HG03558 (cell line): ENCODE data around the gene ICAM2.
"Not testable (repeated sequence)": the region's sequence is repeated elsewhere in the genome, so short reads cannot be mapped to it uniquely, and the experiment has no call there.

Source experiments
- ATAC-seq: cut with Tn5 transposase; IDR thresholded peaks from one replicate; pipeline ENCODE4 v1.9.1; 2021; ENCODE audit warnings: moderate number of reproducible peaks; ENCODE audit not compliant: unreplicated experiment; ENCODE audit errors: extremely low read depth

The ICAM2 gene

DNA sequence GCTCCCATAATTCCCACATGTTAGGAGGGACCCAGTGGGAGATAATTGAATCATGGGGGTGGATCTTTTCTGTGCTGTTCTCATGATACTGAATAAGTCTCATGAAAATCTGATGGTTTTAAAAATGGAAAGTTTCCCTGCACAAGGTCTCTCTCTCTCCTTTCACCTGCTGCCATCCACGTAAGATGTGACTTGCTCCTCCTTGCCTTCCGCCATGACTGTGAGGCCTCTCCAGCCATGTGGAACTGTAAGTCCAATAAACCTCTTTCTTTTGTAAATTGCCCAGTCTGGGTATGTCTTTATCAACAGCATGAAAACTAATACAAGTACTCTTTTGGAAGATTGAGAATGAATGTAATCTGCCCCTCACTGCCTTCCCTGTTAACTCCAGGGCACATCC, 37.8 kb downstream of the ICAM2 start:
- not testable (repeated sequence) for ATAC-seq

DNA sequence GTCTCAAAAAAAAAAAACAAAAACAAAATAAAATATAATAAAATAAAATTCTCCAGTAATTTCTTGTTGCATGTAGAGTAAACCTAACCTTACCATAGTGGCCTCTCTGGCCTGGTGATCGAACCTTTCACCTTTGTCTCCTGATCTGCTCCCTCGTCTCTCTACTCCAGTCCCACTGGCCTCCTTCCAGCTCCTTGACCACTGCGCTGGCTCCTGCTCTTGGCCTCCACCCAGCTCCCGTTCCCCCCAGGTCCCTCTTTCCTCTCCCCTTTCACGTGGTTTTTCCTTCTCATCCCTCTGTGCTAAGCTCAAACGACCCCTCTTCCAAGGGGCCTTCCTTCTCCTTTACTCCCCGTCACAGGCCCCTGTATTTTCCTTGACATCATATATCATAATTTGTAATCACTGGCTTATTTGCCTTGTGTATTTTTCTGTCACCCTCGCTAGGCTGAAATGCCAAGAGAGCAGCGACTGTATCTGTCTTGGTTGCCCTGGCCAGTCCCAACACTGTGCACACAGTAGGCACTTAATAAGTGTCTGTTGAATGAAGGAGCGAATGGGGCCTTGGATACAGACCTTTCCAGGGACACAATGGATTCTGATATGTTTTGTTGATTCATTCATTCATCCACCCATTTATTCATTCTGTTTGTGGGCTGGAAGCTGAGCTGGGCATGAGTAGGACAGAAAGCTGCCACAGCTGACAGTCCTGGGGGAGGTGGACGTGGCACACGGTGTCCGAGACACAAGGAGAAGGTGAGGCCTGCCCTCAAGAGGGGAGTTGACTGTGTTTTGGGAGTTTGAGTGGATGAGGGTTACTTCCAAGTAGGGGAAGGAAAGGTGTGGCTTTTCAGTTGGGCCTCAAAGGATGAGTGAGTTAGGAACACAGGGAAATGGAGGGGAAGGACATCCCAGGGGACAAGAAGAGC, 41.9 kb downstream of the ICAM2 start:
- no peak for ATAC-seq

DNA sequence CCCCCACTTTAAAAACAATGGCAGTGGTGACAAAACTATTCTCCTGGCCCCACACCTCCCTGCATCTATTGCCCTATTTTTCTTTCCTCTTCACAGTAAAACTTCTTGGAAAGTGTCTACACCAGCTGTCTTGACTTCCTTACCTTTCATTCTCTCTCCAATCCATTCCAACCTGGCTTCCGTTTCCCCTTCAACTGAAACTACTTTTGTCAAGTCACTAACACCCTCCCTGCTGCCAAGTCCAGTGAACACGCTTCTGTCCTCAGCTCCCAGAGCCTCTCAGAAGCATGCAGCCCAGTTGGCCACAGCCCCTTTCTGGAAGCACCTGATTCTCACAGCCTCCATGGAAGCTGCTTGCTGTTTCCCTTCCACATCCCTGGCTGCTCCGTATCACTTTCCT, 43.7 kb downstream of the ICAM2 start:
- no peak for ATAC-seq

DNA sequence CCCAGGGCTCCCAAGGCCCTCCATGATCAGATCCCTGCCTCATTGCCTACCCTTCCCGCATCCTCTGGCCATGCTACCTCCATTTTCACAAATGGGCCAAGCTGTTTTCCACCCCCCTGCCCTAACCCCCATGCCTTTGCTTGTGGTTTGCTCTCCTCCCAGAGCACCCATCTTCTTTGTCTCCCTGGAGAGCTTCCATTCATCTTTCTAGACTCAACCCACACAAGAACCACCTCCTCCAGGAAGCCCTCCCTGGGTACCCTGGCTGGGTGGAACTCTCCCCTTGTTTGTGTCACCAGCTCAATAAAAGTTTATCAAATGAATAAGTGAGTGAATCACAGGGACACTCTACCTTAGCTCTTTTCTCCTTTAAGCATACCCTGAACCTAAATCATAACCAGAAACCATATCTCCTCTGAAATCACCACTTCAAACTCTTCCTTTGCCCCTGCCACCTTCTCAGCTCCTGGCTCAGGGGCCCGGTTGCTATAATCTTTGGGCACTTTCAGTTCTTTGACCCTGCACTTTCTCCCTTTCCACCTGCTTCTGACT, 44.8 kb downstream of the ICAM2 start:
- no peak for ATAC-seq

DNA sequence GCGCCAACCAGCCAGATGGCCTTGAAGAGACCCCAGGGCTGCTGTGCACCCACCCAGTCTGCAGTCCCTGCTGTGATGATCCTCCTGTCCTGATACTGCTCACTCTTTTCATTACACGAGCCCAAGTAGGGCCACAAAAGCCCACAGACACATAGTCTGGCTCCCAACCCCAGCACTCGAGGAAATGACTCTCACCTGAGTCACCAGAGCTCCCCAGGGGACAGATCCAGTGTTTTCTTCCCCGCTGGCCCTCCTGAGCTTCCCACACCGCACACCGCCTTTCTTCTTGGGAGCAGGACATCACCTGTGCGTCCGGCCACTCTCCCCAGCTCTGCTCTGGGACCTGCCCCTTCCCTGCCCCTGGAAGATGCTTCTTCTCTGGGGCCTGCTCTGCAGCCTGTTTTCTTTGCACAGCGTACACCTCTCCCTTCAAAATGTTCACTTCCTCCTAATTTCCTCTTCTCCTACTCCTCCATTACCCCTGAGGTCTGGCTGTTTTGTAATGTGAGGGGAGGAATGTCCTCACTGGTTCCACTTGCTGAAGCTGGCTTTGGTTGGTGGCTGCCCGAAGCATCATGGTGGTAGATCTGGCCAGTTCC, 45.7 kb downstream of the ICAM2 start:
- ATAC-seq, result no peak

DNA sequence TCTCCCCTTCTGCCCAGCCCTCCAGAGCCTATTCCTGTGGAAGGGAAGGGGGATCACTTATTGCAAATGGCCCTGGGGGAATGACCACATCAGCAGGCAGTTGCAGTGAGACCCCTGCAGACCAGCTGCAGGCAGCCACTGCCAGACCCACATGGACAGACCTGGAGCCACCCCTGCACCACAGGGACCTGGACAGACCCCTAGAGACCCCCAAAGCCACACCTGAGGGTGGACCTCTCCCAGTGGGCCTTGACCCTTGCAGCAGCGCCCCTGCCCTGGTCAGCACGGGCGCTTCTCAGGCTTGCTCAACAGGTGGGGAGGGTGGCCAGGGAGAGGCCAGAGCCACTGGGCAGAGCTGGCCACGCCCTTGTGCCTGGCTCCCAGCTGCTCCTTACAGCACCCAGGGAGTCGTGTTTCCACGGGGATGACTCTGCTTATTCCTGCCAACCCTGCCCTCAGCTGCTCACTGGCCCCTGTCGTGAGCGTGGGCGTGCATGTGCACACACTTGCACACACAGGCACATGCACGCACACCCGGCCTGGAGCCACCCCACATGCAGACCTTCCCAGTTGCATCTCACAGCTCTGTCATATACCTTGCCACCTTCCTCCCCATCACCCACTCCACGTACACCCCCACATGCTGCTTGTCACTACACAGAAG, 46.4 kb downstream of the ICAM2 start:
- ATAC-seq, result no peak

DNA sequence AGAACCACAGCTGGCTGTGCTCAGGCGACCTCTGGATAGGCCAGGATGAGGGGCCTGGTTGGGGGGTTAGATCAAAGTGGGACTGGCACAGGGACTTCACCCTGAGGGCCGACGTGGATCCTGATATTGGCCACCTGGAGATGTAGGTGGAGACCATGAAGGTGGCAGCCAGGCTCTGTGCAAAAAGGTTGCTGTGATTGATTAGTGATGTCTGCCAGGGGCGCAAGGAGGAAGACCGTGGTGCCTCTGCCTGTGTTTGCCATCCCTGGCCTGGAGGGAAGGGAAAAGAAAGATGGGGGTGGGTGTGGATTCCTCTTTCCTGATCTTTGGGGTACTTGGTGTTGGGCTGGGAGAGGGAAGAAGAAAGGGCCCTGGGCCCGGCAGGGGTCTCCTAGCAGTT, 47.2 kb downstream of the ICAM2 start:
- ATAC-seq, result no peak

DNA sequence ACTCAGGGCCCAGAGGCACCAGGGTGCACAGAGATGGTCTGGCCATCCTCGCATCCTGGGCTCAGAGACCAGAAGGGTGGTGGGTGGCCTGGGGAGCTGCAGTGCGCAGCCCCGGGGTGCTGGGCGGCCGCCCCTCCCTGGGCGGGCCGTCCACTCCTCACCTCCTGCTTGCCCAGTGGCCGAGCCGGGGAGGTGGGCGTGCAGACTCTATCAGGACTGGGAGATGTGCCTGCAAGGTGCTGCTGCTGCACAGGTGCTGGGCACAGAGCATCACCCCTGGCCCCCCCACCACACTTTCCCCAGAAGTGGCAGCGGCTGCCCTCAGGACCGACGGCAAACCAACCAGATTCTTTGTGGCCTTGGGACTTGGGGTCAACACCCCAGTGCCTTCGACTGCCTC, 47.6 kb downstream of the ICAM2 start, which contains the start of gene SCN4A:
SCN4A (minus strand) TSS at position 123 of the 400 bp plus-strand sequence; CDS start at position 46, 77 bp downstream.
- no peak for ATAC-seq

DNA sequence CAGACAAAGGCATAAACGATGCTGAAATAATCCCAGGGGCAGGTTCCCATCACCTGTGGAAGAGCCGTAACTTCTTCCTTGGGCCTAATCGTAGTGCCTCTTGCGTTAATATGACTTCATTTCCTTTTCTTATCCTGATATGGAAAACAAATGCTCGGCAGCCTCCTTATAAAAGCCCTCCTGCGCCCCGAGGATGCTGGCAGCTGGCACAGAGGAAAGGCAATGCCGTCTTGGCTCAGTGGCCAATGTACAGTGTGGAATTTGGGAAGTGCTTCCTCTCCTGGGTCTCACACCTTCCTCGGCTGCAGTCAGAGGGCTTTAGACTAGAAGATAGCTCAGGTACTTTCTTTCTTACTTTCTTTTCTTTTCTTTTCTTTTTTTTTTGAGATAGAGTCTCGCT, 51.2 kb downstream of the ICAM2 start:
- ATAC-seq, result no peak

DNA sequence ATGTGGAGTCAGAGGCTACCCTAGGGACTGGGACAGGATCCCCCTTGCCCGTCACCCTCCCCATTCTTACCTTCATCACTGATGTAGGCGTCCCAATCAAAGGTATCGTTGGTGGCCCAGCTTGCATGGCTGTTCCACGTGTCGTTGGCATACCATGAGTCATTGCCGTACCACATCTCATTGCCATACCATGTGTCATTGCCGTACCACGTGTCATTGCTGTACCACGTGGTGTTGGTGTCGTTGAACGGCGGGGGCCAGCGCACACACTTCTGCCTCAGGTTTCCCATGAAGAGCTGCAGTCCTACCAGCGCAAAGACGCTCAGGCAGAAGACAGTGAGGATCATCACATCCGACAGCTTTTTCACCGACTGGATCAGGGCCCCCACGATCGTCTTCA, 52.5 kb downstream of the ICAM2 start:
- ATAC-seq, result no peak

DNA sequence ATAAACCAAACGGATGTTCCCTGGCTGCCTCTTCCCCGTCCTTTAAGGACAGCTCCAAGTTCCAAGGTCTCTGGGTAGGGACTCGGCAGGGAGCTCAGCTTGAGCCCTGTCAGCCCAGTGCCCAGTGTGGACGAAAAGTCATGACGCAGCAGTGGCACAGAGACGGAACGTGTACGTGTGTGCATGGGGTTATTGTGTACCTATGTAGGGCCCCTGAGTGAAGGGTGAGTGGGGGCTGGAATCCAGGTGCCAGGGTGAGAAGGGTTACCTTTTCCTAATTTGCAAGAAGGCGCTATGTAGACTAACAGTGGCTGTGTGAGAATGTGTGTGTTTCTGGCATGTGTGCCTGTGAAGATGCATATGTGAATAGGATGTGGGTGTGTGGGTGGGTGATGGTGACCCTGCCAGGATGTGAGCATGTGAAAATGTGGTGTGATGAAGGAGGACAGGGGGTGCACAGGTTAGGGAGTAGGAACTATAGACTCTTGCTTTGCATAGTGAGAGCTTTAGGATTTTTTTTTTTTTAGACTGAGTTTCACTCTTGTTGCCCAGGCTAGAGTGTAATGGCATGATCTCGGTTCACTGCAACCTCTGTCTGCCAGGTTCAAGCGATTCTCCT, 53.7 kb downstream of the ICAM2 start:
- ATAC-seq, result no peak

DNA sequence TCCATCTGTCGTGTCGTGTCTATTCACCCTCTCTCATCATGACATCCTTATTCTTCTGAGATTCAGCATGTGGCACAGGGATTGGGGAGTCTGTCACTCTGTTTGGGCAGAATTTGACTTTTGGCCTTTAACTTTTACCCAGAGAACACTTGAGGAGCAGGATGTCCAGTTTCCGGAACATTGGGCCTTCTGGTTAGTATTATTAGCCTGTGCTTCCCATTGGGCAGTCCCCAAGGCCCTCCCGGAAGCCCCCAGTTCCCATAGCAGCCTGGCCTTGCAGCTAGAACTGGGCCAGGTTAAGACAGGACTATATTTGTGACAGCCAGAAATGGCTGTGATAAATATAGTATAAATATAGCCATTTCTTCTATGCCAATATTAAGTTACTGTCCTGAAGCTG, 57.3 kb downstream of the ICAM2 start:
- ATAC-seq, result no peak

DNA sequence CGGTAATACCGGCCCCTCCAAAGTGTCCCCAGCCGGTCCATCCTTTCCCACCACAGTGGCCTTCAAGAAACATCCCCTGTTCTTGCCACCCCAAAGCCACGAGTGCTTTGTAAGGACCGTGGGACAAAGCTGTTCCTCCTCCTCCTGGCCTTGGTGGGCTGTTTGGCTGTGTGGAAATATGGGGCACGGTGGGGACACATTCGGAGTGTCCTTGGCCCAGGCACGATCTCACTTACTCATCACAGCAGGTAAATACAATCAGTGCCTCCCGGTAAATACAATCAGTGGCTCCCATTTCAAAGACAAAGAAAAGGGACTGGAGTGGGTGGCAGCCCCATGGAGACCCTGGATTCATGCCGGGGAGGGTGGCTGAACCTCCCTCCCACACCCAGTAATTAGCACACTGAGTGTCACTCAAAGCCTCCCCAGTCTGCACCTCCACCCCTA, 58.1 kb downstream of the ICAM2 start:
- no peak for ATAC-seq

DNA sequence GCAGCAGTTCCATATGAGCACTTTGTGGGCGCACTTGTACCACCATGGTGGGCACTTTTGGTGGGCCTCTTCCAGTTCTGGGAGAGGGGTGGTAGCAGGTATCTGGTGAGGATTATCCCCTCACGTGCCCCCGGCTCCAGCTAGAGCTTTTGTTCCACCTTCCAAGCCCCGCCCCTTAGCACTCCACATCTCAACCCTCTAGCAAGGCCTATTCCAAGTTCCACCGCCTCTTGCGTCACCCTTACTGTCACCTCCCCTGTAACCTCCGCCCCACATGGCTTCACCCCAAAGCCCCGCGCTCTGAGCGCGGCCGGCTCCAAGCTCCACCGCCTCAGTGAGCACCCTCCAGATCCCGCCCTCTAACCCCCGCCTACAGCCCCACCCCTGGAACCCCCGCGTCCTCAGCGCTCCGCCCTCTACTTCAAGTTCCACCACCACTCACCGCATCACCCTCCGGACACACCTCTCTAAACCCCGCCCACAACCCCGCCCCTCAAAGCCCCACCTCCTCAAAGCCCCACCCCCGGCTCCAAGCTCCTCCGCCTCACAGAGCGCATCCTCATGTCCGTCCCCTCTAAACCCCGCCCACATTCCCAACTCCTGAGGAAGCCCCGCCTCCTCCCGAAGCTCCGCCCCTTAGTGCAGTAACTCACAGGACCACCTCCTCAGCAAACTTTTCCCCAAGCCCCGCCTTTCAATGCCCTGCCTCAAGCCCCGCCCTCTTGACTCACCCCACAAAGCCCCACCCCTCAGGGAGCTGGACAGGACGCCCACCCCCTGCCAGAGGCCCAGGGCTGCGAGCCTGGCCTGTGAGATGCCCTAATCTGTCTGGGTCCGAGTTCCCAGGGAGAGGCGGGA, 58.8 kb downstream of the ICAM2 start:
- no peak for ATAC-seq

DNA sequence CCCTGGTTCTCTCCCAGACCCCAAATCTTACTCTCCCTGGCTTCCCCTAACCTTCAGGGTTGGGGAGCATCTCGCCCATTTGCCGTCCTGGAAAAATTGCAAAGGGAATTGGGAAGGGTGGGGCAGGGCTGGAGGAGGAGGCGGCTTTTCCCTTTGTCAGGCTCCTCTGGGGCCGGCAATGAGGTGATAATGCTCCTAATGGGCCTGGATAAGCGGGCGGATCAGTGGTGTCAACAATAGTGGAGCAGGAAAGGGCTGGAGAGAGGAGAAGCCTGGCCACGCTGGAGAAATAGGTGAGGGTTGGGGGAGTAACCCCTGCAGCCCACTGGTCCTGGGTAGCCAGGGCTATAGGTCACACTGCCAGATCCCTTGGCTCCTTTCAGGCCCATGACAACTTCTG, 60.0 kb downstream of the ICAM2 start:
- no peak for ATAC-seq

DNA sequence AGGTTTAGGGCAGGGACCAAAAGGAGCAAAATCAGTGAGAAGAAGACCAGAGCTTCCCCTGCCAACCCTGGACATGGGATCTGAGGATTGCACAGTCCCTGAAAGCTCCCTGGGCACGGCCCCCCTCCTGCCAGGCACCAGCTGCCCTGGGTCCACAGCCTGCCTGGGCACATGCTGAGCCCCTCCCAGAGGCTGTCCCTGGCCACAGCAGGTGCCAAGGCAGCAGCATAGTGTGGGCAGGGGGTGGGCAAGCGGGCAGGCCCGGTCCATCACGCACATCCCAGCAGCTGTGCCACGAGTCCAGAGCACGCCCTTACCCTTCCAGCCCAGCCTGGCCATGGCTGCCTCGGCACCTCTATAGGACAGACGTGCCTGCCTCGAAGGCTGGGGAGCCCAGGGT, 60.4 kb downstream of the ICAM2 start:
- no peak for ATAC-seq

DNA sequence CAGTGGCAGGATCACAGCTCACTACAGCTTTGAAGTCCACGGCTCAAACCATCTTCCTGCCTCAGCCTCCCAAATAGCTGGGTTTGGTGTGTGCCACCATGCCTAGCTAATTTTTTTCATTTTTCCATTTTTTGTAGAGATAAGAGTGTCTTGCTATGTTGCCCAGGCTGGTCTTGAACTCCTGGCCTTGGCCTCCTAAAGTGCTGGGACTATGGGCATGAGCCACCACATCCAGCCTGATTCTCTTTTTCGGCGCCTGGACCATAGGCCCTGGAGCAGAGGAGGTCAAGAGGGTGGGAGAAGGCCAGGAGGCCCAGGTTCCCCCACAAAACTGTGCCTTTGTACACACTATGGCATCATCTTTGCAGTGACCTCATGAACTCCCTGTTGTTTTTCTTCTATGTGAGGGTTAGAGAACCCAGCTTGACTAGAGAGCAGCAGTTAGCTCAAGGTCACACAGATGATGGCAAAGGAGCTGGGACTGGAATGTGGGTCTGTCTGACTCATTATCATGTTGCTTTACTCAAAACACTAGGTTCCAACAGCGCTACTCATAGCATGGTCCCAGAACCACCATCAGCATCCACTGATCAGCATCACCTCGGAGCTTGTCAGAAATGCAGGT, 64.0 kb downstream of the ICAM2 start:
- no peak for ATAC-seq

DNA sequence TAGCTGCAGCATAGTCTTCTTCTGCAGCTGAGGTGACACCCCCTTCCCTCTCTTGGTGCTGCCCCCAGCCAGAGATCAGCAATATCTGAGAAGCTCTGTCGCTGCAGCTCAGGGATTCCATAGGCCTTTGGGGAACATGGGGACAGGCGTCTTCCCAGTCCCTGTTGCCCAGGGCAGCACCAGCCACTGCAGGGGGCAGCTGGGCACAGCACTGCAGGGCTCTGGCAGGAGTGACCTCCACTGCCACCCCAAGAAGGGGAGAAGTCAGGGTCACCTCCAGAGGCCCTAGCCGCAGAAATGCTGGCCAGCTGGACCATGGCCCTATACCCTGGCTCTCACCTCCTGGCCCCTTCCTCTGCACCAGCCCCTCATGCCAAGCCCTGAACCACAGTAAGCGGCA, 64.6 kb downstream of the ICAM2 start:
- no peak for ATAC-seq

DNA sequence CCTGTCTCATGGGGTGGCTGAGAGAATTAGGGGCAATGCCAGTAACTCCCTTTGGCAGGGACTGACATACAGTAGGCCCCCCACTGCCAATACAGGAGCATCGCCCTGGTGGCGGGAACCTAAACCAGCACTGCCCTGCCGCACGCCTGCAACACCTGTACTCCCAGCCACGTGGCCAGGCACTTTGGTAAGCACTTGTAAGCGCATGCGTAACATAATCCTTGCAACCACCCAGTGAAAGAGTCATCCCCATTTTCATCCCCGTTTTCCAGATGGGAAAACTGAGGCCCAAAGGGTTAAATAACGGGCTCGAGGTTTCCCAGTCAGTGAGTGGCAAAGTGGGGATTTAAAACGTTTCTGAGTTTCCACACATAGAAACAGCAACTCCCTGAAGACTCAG, 65.2 kb downstream of the ICAM2 start:
- no peak for ATAC-seq
